HG03342 (cell line): ENCODE measurements around the gene NRROS.
A peak's percentile ranks its signal among the peaks of the same experiment; 100 is the strongest.
"Not testable (repeated sequence)": the region's sequence is repeated elsewhere in the genome, so short reads cannot be mapped to it uniquely, and the experiment has no call there.

Experiments
- ATAC-seq: cut with Tn5 transposase; IDR thresholded peaks from one replicate; pipeline ENCODE4 v1.9.1; 2021; ENCODE audit warnings: mild to moderate bottlenecking, moderate library complexity; ENCODE audit not compliant: unreplicated experiment

The NRROS gene

DNA sequence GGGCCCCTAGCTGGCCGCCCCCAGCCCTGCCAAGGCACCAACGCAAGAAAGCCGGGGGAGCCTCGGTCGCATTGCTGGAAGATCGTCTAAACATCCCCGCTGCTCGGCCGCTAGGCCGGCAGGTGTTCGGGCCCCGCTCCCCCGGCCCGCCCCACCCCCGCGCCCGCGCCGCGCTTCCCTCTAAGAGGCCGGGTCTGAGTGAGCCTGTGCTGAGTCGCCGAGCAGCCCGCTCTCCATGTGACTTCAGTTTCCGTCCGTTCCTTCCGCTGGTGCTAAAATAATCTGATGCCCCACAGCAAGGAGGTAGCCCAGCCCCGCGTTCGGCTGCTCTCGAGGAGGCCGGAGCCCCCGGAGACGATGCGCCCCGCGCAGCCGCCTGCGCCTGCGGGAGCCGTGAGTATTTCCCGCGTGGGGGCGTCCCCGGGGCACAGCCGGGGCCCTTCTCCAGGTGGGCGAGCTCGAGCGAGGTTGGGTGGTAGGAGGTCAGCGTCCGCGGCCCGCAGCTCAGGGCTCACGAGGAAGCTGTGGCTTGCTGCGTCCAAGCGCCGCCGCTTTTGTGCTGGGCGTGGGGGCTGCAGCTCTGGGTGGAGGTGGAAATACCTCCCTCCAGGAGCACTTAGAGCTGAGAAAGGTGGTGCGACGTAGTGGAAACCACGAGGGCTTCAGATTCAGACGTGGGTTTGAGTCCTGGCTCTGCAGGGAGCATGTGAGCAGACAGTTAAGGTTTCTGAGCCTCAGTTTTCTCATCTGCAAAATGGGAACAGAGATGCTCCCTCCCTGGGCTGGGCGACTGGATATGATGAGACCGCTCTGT is at the start of gene NRROS:
Gene NRROS, plus strand, starts transcription at position 212 of the 814 bp plus-strand sequence. CDS start 14,846 bp downstream, outside the sequence.
- peak; percentile 33 for ATAC-seq

DNA sequence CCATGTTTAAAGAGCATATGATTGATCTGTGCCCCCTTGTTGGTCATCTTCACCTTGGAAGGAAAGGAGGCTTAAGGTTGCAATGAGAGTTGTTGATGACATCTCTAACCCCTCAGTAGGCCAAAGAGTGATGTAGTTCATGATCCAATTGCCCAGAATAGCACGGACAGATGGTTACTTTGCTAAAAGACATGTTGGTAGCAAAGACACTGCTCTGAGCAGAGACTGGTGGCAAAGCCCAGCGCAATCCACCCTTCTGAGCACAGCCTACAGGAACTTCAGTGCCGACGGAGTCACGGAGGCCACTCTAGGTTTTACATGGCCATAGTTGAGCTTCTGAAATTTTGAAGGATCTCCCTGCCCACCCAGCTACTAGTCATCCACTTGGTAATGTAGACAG is 49.2 kb upstream of the NRROS start:
- ATAC-seq: no peak

DNA sequence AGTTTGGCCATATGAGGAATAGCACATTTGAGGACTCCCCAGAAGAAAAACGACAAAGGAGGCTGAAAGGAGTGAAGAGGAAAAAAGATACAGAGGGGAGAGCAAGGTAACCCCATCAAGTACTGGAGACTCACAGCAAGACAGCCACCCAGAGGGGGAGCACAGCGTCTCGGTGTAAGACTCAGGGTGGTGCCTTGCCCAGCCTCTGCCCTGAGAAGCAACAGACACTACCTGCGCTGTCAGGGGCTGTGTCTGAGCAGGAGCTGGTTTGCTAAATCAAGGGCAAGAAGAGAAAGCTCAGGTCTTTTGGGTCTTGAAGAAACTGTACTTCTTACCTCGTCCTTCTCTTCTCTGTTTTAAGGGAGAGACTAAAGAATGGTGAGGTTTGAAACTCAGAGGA is 43.1 kb upstream of the NRROS start:
- ATAC-seq: no peak

DNA sequence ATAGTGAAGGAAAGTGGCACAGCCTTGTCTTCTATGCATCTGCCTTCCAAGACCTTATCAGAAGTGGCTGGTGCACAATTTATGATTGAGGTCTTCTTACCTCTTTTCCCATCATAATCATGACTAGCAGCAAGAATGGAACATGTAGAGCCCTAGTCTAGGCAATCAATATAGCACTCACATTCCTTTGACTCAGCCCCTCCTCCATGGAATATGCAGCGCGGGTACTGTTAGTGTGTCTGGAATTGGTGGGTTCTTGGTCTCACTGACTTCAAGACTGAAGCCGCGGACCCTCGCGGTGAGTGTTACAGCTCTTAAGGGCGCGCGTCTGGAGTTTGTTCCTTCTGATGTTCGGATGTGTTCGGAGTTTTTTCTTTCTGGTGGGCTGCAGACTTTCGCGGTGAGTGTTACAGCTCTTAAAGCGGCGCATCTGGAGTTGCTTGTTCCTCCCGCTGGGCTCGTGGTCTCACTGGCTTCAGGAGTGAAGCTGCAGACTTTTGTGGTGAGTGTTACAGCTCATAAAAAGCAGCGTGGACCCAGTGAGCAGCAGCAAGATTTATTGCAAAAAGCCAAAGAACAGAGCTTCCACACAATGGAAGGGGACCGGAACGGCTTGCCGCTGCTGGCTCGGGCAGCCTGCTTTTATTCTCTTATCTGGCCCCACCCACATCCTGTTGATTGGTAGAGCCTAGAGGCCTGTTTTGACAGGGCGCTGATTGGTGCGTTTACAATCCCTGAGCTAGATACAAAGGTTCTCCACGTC is 41.3 kb upstream of the NRROS start:
- ATAC-seq: not testable (repeated sequence)

DNA sequence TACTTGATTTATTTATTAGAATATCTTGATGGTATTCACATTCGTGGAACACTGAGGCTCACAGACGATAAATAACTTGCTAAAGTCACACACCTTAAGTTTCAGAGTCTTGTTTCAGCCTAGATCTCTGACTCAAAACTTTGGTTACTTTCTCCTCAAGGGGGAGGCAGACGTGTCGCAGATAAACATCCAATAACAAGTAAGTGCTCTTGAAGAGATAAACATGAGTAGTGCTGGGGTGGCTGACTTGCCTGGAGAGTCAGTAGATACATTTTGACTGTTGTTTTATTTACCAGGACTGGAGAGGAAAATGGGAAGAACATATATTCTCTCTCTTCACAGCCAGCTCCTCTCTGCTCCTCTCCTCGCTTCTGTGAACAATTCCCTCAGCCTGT is 39.8 kb upstream of the NRROS start:
- ATAC-seq: no peak

DNA sequence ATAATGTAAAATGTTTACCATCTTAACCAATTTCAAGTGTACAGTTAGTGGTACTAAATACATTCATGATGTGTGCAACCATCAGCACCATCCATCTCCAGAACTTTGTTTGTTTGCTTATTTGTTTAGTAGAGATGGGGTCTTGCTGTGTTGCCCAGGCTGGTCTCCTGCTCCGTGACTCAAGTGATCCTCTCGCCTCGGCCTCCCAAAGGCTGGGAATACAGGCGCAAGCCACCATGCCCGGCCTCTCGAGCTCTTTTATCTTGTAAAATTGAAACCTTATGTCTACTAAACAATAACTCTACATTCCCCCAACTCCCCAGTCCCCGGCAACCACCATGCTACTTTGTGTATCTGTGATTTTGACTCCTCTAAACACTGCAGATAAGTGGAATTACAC is 39.1 kb upstream of the NRROS start:
- no peak for ATAC-seq

DNA sequence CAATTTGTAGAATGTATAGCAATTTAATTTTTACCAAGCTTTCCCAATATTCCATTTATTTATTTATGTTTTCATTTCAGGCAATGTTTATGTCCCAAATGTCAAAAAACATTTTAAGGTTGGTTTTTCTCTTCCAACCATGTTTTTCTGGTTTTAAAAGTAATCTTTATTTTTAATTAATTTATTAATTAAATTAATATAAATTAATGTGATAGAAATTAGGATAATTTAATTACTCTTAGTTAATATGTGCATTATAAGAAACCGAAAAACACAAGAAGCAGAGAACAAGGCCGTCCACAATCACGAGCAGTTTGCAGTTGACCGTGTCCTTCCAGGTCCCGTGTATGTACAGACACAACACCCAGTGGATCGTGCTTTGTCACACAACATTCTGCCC is 36.8 kb upstream of the NRROS start:
- no peak for ATAC-seq

DNA sequence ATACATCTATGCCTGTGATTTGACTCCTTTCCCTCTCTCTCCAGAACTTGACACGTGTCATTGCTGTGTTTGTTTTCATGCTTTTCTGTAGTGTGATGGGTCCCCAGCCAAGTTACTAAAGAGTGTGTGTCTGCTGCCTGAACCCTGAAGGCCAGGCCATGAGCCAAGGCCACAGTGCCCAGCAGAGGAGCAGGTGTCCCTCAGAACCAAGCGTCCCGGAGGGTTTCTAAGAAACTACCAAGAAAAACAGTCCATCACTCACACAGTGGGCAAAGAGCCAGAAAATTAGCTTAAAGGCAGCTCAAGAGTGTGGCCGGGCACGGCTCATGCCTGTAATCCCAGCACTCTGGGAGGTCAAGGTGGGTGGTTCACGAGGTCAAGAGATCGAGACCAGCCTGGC is 35.8 kb upstream of the NRROS start:
- ATAC-seq: no peak

DNA sequence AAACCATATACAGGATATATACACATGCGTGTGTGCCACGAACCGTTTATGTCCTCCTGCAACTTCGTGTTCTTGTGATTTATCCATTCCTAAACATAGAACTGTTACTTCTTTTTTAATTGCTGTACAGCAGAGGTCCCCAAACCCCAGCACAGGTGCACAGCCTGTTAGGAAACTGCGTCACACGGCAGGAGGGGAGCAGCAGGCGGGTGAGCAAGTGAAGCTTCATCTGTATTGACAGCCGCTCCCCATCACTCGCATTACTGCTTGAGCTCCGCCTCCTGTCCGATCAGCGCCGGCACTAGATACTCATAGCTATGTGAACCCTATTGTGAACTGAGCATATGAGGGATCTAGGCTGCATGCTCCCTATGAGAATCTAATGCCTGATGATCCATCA is 34.9 kb upstream of the NRROS start:
- ATAC-seq: no peak

DNA sequence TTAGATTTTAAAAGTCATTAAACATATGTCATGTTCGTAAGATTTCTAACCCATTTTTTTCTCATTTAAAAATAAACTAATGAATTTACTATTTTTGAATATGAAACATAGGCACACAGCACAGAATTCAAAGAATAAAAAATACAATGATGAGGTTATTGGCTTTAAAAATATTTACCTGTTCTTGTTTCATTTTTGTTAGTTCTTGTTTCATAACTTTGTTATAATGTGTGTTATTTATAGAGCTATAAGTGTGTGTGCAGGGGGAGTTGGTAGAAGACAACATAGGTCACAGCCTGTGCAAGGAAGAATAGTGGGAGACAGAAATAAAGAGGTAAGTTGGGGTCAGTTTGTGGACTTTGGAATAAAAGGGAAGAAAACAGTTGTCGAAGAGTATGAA is 30.8 kb upstream of the NRROS start:
- no peak for ATAC-seq

DNA sequence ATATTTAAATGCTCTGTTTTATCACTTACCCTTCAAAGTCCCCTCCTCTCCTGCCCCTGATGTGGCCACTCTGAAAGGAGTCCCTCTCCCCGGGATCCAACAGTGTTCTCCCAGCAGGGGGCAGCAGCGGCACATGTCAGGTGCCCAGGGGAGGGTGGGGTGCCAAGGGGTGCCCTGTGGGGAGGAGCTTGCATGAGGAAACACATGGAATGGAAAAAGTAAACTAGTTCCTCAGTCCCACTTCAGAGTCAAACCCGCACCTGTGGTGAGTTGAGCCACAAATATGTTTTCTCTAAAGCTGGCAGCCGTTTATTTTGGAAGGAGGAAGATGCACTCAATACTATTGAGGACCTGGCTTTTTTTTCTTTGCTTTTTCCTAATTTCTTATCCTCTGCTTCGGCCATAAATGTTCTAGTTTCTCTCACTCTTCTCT is 30.1 kb upstream of the NRROS start:
- ATAC-seq: peak; percentile 76

DNA sequence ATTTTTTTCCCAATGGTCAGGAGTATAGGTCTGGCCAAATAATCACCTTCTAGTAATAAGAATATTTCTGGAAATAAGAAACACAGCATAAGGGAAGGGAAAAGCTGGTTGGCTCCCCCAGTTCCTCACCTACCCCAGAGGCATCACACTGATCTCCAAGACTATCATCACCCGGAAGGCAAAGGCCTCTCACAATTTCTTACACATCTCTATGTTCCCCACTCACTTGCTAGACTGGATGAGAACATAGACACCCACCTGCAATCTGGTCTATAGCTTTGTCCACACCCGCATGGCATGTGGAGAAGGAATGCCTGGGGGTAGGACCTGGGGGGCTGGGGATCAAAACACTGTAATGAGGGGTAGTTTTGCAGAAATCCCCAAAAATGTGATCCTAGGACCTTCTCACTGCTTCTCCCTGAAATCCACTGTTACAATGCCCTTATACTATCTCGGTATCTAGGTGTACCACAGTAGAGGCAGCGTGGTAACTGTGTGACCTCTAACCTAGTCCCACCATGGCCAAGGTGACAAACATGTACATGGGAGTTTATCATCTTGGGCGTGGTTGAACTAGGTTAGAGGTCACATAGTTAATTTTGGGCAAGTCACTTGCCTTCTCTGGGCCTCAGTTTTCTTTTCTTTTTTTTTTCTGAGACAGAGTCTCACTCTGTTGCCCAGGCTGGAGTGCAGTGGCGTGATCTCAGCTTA is 29.5 kb upstream of the NRROS start:
- ATAC-seq: no peak

DNA sequence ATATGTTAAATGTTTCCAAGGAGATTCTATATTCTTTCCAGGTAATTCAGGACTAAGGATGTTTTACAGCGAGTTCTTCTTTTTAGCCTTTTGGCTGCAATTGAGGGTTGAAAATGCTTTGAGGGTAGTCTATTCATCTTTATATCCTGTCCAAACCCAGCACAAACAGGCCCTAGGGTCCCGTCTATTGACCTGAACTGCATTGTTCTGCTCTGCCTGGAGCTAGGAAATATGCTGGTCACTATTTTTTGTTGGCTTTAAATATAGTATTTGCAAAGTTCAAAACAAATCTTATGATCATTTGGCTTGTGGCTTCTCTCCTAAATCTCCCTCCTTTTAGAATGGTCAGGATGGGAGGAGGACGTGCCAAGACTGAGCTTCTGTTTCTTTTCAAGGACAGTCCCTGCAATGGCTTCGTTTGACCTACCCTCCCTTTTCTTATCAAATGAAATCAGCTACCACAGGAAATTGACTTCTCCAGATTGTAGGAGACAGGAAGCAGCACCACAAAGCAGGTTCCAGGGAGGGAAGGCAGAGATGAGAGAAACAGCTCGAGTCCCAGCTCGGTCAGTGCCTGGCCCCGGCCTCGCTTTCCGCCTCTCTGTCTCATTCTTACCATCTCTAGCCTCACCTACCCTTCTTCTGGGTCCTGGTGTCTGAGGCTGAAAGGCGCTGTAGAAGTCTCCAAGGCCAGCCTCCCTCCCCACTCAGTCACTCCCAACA is 27.6 kb upstream of the NRROS start:
- ATAC-seq: no peak

DNA sequence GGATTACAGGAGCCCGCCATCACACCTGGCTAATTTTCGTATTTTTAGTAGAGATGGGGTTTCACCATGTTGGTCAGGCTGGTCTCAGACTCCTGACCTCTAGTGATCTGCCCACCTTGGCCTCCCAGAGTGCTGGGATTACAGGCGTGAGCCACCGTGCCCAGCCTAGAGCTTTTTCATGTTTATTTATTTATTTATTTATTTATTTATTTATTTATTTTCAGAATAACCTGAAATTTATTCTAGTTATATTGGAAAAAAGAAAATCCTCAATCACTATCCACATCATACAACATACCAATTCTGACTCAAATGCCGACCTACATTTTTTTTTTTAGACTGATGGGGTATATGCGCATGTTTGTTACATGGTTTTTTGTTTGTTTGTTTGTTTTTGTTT is 24.3 kb upstream of the NRROS start:
- not testable (repeated sequence) for ATAC-seq

DNA sequence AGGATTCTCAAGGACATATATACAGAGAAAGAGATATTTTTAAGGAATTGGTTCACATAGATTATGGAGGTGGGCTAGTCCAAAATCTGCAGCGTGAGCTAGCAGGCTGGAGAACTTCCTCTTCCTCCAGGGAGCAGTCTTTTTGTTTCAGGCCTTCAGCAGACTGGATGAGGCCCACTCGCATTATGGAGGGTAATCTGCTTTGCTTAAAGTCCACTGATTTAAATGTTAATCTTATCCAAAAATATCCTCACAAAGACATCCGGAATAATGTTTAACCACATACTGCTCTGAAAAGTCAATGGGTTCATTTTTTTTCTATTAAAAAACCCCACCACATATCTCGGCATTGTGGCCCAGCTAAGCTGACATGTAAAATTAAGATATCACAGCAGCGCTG is 22.2 kb upstream of the NRROS start:
- ATAC-seq: no peak

DNA sequence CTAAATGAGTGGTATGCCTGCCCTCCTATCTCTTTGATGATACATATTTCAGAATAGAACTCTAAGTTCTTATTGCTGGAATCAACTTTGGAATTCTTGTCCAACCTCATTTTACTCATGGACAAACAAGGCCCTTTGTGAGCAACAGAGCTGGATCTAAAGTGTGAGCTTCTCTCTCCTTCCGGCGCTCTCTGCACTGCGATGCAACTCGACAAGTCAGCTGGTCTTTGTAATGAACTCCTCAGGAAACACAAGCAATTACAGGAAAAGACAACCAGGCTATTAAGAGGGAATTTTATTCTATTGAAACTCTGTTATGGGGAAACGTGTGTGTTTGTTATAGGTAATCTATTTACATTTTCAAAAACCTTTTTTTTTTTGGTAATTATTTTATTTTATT is 20.3 kb upstream of the NRROS start:
- ATAC-seq: no peak

DNA sequence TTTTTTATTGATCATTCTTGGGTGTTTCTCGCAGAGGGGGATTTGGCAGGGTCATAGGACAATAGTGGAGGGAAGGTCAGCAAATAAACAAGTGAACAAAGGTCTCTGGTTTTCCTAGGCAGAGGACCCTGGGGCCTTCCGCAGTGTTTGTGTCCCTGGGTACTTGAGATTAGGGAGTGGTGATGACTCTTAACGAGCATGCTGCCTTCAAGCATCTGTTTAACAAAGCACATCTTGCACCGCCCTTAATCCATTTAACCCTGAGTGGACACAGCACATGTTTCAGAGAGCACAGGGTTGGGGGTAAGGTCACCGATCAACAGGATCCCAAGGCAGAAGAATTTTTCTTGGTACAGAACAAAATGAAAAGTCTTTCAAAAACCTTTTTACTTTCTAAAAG is 19.9 kb upstream of the NRROS start:
- ATAC-seq: not testable (repeated sequence)

DNA sequence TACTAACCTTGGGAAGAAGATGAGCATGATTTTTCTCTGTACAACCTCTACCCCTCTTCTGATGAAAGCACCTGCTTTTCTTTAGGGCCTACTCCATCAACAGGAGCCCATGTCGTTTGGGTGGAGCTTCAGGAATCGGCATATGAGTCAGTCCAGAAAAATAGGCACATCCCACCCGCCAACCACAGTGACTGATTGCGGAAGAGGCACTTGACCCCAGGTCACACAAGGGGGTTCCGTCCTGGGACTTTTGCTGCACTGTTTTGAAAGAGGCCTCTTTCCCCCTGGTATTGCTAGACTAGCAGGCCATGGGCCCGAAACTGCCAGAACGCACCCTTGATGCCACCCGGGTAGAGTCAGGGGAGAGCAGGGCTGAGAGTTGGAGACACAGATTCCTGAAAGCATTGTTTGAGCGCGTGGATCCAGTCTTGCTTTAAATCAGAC is 19.3 kb upstream of the NRROS start:
- no peak for ATAC-seq

DNA sequence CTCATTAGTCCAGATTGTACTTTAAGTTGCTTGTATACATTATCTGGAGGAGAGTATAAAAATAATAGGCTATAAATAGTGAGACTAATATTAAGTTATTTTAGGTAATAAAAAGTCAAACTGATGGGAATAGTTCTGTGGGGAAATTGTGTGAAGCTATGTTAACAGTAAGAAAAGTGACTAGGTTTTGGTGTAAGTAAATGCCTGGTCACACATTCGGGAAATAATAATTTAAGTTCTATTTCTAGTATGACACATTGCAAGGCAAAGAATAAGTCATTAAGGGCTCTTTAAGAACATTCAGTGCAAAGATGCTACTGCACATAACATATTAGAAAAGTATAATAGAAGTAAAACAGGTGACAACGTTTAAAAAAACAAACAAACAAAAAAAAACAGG is 18.8 kb upstream of the NRROS start:
- no peak for ATAC-seq

DNA sequence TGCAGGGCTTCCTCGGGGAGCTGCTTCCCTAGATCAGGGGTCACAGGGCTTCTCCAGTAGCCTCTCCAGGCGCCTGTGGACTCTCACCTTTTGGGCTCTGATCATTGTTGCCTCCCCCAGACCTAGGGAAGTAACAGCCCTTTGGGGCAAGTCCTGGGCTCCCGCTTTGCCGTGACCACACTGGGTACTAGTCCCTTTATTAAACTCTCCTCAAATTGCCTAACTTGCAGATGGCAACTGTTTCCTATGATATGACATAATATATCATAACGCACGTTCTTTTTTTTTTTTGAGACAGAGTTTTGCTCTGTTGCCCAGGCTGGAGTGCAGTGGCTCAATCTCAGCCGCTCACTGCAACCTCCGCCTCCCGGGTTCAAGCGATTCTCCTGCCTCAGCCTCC is 17.9 kb upstream of the NRROS start:
- no peak for ATAC-seq
